Lung (tissue), 12 donors: ENCODE results near the gene FOXO3. TPM values are rescaled to one million over a fixed set of nuclear protein-coding genes. Genes with fewer than 3 reads are reported as not detected.
A peak's percentile ranks its signal among the peaks of the same experiment; 100 is the strongest.

Experiments
- ATAC-seq: fragments of 200-7000 bp; cut with Tn5 transposase; one replicate; pipeline ENCODE4 v1.9.1; 2020; ENCODE audit warnings: moderate number of reproducible peaks; ENCODE audit not compliant: insufficient read depth, low FRiP score
- DNase-seq, 3 donors: peaks; one replicate each; pipeline ENCODE4 v3.0.0-alpha.2; 2013 to 2017
- H3K27ac ChIP-seq, 2 donors: one replicate each; pipeline ENCODE4 v1.5.1; 2013; ENCODE audit warnings: mild to moderate bottlenecking in 2 of 2, moderate library complexity in 2 of 2, control low read depth in 1 of 2, inconsistent platforms in 1 of 2, low read depth in 1 of 2, low read length in 1 of 2
- H3K27me3 ChIP-seq, 3 donors: one replicate each; pipeline ENCODE4 v1.5.1; 2013; ENCODE audit warnings: low read length in 2 of 3; ENCODE audit not compliant: control insufficient read depth in 3 of 3, insufficient read depth in 3 of 3
- H3K36me3 ChIP-seq, 4 donors: one replicate each; pipeline ENCODE4 v1.5.1; 2013; ENCODE audit warnings: low read length in 4 of 4, mild to moderate bottlenecking in 1 of 4, moderate library complexity in 1 of 4; ENCODE audit not compliant: control insufficient read depth in 4 of 4, insufficient read depth in 4 of 4
- H3K4me1 ChIP-seq, 5 donors: one replicate each; pipeline ENCODE4 v1.5.1; 2013; ENCODE audit warnings: low read length in 5 of 5, mild to moderate bottlenecking in 2 of 5, moderate library complexity in 1 of 5; ENCODE audit not compliant: control insufficient read depth in 5 of 5, insufficient read depth in 5 of 5
- H3K4me3 ChIP-seq: one replicate; pipeline ENCODE4 v1.5.1; 2013; ENCODE audit warnings: mild to moderate bottlenecking, control low read depth, moderate library complexity
- H3K9ac ChIP-seq, 2 donors: one replicate each; pipeline ENCODE4 v1.5.1; 2013; ENCODE audit warnings: low read length in 2 of 2, control low read depth in 1 of 2; ENCODE audit not compliant: insufficient read depth in 1 of 2
- H3K9me3 ChIP-seq, 4 donors: one replicate each; pipeline ENCODE4 v1.5.1; 2013; ENCODE audit warnings: low read length in 3 of 4, mild to moderate bottlenecking in 1 of 4, moderate library complexity in 1 of 4; ENCODE audit not compliant: control insufficient read depth in 4 of 4, insufficient read depth in 3 of 4
- WGBS, 2 donors: extraction: QIAGEN DNeasy Blood & Tissue Kit; methylation state at CpG; one replicate each; pipeline ENCODE4 v1.1.7; 2013; 5-methylcytosine and 5-hydroxymethylcytosine counted together
- polyA plus RNA-seq, 2 donors: library from polyadenylated mRNA; stranded (reverse); fragments of 200-250 nt; gene quantifications; one replicate each; pipeline ENCODE4 v1.2.1, GENCODE V29; 2013
- total RNA-seq, 2 donors: library from RNA; depleted of rRNA in 1 of 2; stranded (reverse); fragments of >200 nt in 1 of 2; gene quantifications; one replicate each; pipeline ENCODE4 v1.2.1, GENCODE V29; 2014 to 2021
- TF ChIP-seq, protein P1 (sequence below): IDR thresholded peaks from 2 replicates; pipeline ENCODE4 v1.5.1; 2012; ENCODE audit warnings: mild to moderate bottlenecking; ENCODE audit errors: control extremely low read depth, extremely low read depth
- donor health status: control.
- donor health status: control.
- donor health status: Bipolar disorder and iron deficiency.
- donor health status: healthy.
- donor health status: DM: yes; HTN: yes; CAD: no.

The FOXO3 gene
- total and polyA plus RNA-seq, 4 donors: 12.1 to 101 (median 40.0) TPM

DNA sequence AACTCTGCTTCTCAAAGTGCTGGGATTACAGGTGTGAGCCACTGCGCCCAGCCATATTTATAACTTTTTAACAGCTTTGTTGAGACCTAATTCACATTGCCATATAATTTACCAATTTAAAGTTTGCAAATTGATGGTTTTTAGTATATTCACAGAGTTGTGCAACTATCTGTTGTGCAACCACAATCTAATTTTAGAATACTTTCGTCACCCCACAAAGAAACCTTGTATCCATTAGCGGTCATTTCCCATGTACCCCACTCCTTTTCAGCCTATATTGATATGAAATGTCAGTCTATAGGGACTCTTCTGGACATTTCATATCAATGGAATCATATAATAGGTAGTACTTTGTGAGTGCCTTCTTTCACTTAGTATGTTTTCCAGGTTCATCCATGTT is 55.8 kb downstream of the FOXO3 start:
- WGBS, 2 donors: 42 to 66% methylated on average over 3 of the region's 3 CpGs
- TF ChIP-seq, protein P1, sequence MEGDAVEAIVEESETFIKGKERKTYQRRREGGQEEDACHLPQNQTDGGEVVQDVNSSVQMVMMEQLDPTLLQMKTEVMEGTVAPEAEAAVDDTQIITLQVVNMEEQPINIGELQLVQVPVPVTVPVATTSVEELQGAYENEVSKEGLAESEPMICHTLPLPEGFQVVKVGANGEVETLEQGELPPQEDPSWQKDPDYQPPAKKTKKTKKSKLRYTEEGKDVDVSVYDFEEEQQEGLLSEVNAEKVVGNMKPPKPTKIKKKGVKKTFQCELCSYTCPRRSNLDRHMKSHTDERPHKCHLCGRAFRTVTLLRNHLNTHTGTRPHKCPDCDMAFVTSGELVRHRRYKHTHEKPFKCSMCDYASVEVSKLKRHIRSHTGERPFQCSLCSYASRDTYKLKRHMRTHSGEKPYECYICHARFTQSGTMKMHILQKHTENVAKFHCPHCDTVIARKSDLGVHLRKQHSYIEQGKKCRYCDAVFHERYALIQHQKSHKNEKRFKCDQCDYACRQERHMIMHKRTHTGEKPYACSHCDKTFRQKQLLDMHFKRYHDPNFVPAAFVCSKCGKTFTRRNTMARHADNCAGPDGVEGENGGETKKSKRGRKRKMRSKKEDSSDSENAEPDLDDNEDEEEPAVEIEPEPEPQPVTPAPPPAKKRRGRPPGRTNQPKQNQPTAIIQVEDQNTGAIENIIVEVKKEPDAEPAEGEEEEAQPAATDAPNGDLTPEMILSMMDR: no peak
- DNase-seq: peak in 1 of 3 donors; percentile 69

DNA sequence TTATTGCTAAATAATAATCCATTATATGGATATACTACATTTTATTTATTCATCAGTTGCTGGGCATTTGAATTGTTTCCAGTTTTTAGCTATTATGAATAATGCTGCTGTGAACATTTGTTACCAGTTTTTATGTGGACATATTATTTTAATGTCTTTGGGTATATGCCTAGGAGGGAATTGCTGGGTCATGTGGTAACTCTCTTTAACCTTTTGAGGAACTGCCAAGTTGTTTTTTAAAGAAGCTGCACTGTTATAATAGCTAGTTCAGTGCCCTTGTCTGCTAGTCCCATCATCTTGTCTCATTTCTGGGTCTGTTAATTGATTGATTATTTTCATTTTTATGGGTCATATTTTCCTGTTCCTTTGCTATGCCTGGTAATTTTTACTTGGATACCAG is 56.3 kb downstream of the FOXO3 start:
- Histone ChIP-seq H3K9me3 (no peaks in the 10 kb centered on the region), H3K27ac (no peak overlapping the region), H3K4me1 (peaks cover 8 to 33% (median 11%) of the 10 kb centered on the region in 5 donors), H3K27me3 (no peaks in the 10 kb centered on the region), H3K4me3 (no peak overlapping the region), H3K9ac (no peak overlapping the region), H3K36me3 (no peaks in the 10 kb centered on the region)
- ATAC-seq: no peak
- TF ChIP-seq, protein P1: no peak
- DNase-seq: no peak

More for the DNA sequence above, 55.8 kb downstream of the FOXO3 start:
- no peaks in the 10 kb centered on the region for H3K27me3 ChIP-seq
- H3K4me3 ChIP-seq: no peak overlapping the region
- no peak overlapping the region for H3K27ac ChIP-seq
- no peaks in the 10 kb centered on the region for H3K36me3 ChIP-seq
- ATAC-seq: no peak
- H3K4me1 ChIP-seq: peaks cover 7 to 28% (median 8%) of the 10 kb centered on the region in 5 donors
- H3K9me3 ChIP-seq: no peaks in the 10 kb centered on the region
- H3K9ac ChIP-seq: no peak overlapping the region

DNA sequence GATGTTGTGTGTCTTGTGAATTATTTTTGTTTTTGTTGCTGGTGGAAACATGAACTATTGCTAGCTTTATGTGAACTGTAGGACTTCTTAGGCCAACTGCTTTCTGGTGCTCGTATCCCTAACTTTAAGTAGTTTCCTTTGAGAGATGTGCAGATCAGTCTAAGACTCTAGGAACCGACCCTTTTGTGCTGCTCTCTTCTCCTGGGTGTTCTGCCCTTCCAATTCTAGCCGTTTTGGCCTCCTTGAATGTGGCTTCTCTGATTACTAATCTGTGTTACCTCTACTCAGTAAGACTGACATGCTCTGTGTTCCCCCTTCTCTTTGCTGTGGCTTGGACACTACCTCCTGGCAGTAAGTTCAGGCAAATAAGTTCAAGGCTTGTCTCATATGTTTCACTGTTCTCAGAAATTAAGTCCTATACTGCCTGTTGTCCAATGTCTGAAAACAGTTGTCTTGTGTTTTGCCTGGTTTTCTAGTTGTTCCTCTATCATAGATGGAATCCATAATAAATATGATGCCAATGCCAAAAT is 58.0 kb downstream of the FOXO3 start:
- Histone ChIP-seq H3K36me3 (no peaks in the 10 kb centered on the region), H3K27ac (peak overlapping the region in 1 of 2 donors; percentile 65), H3K27me3 (no peaks in the 10 kb centered on the region), H3K4me1 (peaks cover 8 to 39% (median 10%) of the 10 kb centered on the region in 5 donors), H3K9ac (no peak overlapping the region), H3K4me3 (no peak overlapping the region), H3K9me3 (no peaks in the 10 kb centered on the region)
- ATAC-seq (no peak), DNase-seq (no peak)
- TF ChIP-seq, protein P1: no peak
- WGBS, 2 donors: 74 to 84% methylated on average over 3 of the region's 3 CpGs
